Suprapubic skin (tissue), 3 donors: ENCODE results near the gene BIRC2.

ENCODE experiments used
- CTCF ChIP-seq, 2 donors: fragments of 200-600 bp in 1 of 2; fragments of 450-650 bp in 1 of 2; sonication (generic) in 1 of 2; IDR thresholded peaks; one replicate each; pipeline ENCODE4 v1.5.1; 2016 to 2019; ENCODE audit warnings: antibody characterized with exemption in 2 of 2, mild to moderate bottlenecking in 1 of 2, moderate library complexity in 1 of 2
- EP300 ChIP-seq: sonication (generic); formaldehyde crosslinking; IDR thresholded peaks from one replicate; pipeline ENCODE4 v1.6.1; 2017; ENCODE audit warnings: antibody characterized with exemption
- POLR2A ChIP-seq, 2 donors: fragments of 450-650 bp; IDR thresholded peaks; one replicate each; pipeline ENCODE4 v1.6.1; 2017; ENCODE audit warnings: antibody characterized with exemption in 2 of 2, mild to moderate bottlenecking in 2 of 2, moderate library complexity in 2 of 2

GRCh38 chr11:102405501-102405900 is 58.5 kb downstream of the BIRC2 start:
- no peak for TF ChIP-seq CTCF (IDR thresholded peaks at IDR 0.05)
- TF ChIP-seq POLR2A (IDR thresholded peaks at IDR 0.05), result no peak
- TF ChIP-seq EP300, result no peak
